Measurements from ENCODE around the gene KCNG3.

DNA sequence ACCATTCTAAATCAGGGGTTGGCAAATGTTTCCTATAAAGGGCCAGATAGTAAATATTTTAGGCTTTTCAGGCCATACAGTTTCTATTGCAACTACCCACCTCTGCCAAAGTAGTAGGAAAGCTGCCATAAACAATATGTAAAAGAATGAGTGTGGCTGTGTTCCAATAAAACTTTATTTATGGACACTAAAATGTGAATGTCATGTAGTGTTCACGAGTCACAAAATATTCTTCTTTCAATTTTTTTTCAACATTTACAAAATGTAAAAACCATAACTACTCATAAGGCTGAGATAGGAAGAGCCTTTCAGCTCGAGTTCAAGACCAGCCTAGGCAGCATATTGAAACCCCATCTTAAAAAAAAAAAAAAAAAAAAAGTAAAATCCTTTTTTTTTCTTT lies 13.4 kb downstream of the KCNG3 start:
- TF ChIP-seq POLR2A (IDR thresholded peaks at IDR 0.05; ENCODE audit: low read length), result no peak
- no peak for TF ChIP-seq GATA1 (IDR thresholded peaks at IDR 0.05; ENCODE audit: low read depth, low read length)

All from erythroblast (primary cell).